Urinary bladder (tissue), 4 donors: ENCODE measurements around the gene PYGL. TPM values are rescaled to one million over a fixed set of nuclear protein-coding genes. Genes with fewer than 3 reads are reported as not detected.
"Not testable (repeated sequence)": the region's sequence is repeated elsewhere in the genome, so short reads cannot be mapped to it uniquely, and the experiment has no call there.

Experiments used
- DNase-seq: peaks from one replicate; pipeline ENCODE4 v3.0.0-alpha.2; 2015; ENCODE audit errors: extremely low spot score
- H3K27ac ChIP-seq: one replicate; pipeline ENCODE4 v1.5.1; 2013; ENCODE audit warnings: low read depth, mild to moderate bottlenecking, moderate library complexity
- H3K36me3 ChIP-seq: one replicate; pipeline ENCODE4 v1.6.1; 2013; ENCODE audit warnings: mild to moderate bottlenecking, moderate library complexity; ENCODE audit not compliant: insufficient read depth
- H3K4me1 ChIP-seq: one replicate; pipeline ENCODE4 v1.6.1; 2013; ENCODE audit warnings: mild to moderate bottlenecking, moderate library complexity; ENCODE audit not compliant: insufficient read depth
- H3K4me3 ChIP-seq: one replicate; pipeline ENCODE4 v1.5.1; 2013; ENCODE audit warnings: low read depth, low read length
- WGBS: extraction: QIAGEN DNeasy Blood & Tissue Kit; methylation state at CpG from one replicate; pipeline ENCODE4 v1.1.7; 2013; 5-methylcytosine and 5-hydroxymethylcytosine counted together
- polyA plus RNA-seq: library from polyadenylated mRNA; stranded (reverse); fragments of 200-250 nt; gene quantifications from one replicate; pipeline ENCODE4 v1.2.3, GENCODE V29; 2013
- total RNA-seq: library from RNA; depleted of rRNA; stranded (reverse); fragments of >200 nt; gene quantifications from one replicate; pipeline ENCODE4 v1.2.3, GENCODE V29; 2014
- donor health status: healthy with polysubstance abuse.
- donor health status: healthy.

Gene PYGL
- total and polyA plus RNA-seq, 2 donors, result 28.6 to 30.5 TPM

GRCh38 chr14:50928002-50928635 lies 16.2 kb downstream of the PYGL start:
- 94% methylated on average over 6 of the region's 6 CpGs for WGBS

GRCh38 chr14:50926851-50927386 lies 17.4 kb downstream of the PYGL start:
- no peak for DNase-seq
- Histone ChIP-seq H3K4me3 (no peak overlapping the region), H3K36me3 (peaks cover 4% of the 10 kb centered on the region), H3K27ac (no peak overlapping the region), H3K4me1 (no peaks in the 10 kb centered on the region)
- WGBS, result 81% methylated on average over 3 of the region's 3 CpGs

More at GRCh38 chr14:50928002-50928635, 16.2 kb downstream of the PYGL start:
- Histone ChIP-seq H3K4me1 (no peaks in the 10 kb centered on the region), H3K27ac (no peak overlapping the region), H3K36me3 (peaks cover 4% of the 10 kb centered on the region), H3K4me3 (no peak overlapping the region)
- DNase-seq, result no peak

GRCh38 chr14:50924843-50925242 lies 19.4 kb downstream of the PYGL start:
- no peak for DNase-seq
- Histone ChIP-seq H3K4me3 (no peak overlapping the region), H3K4me1 (no peaks in the 10 kb centered on the region), H3K36me3 (peaks cover 4% of the 10 kb centered on the region), H3K27ac (no peak overlapping the region)
- 87% methylated on average over 4 of the region's 4 CpGs for WGBS

- no peak overlapping the region for H3K27ac ChIP-seq
- H3K4me3 ChIP-seq, result no peak overlapping the region
- 41% methylated on average over 6 of the region's 6 CpGs for WGBS
- no peak for DNase-seq
- peaks cover 4% of the 10 kb centered on the region for H3K36me3 ChIP-seq
- no peaks in the 10 kb centered on the region for H3K4me1 ChIP-seq
Observed at GRCh38 chr14:50924236-50924635, 20.0 kb downstream of the PYGL start.

- Histone ChIP-seq H3K36me3 (peaks cover 2% of the 10 kb centered on the region), H3K4me3 (no peak overlapping the region), H3K4me1 (no peaks in the 10 kb centered on the region), H3K27ac (no peak overlapping the region)
- no peak for DNase-seq
- WGBS, result 91% methylated on average over 2 of the region's 2 CpGs
Observed at GRCh38 chr14:50922803-50923202, 21.5 kb downstream of the PYGL start.

GRCh38 chr14:50920482-50921230 lies 23.6 kb downstream of the PYGL start:
- no peak for DNase-seq
- 72% methylated on average over 9 of the region's 9 CpGs for WGBS
- H3K36me3 ChIP-seq, result peaks cover 4% of the 10 kb centered on the region
- H3K4me3 ChIP-seq, result no peak overlapping the region
- no peak overlapping the region for H3K27ac ChIP-seq
- no peaks in the 10 kb centered on the region for H3K4me1 ChIP-seq

- WGBS, result 84% methylated on average over 5 of the region's 5 CpGs
- DNase-seq, H3K36me3 ChIP-seq, H3K4me3 ChIP-seq, H3K27ac ChIP-seq, H3K4me1 ChIP-seq: not testable (repeated sequence)
Observed at GRCh38 chr14:50919524-50919923, 24.8 kb downstream of the PYGL start.

- H3K4me3 ChIP-seq, result no peak overlapping the region
- H3K4me1 ChIP-seq, result no peaks in the 10 kb centered on the region
- no peak for DNase-seq
- WGBS, result 91% methylated on average over 6 of the region's 6 CpGs
- H3K36me3 ChIP-seq, result peaks cover 3% of the 10 kb centered on the region
- H3K27ac ChIP-seq, result no peak overlapping the region
Observed at GRCh38 chr14:50917449-50917848, 26.8 kb downstream of the PYGL start.

- 73% methylated on average over 5 of the region's 5 CpGs for whole genome bisulfite sequencing
- H3K36me3 ChIP-seq, result no peaks in the 10 kb centered on the region
- no peak for DNase-seq
- H3K4me3 ChIP-seq, result no peak overlapping the region
- no peak overlapping the region for H3K27ac ChIP-seq
- no peaks in the 10 kb centered on the region for H3K4me1 ChIP-seq
Observed at GRCh38 chr14:50910495-50911420, 33.5 kb downstream of the PYGL start.

GRCh38 chr14:50906326-50907065 lies 37.8 kb downstream of the PYGL start:
- H3K27ac ChIP-seq, result no peak overlapping the region
- WGBS, result 66% methylated on average over 5 of the region's 5 CpGs
- no peaks in the 10 kb centered on the region for H3K4me1 ChIP-seq
- H3K36me3 ChIP-seq, result peaks cover 2% of the 10 kb centered on the region
- DNase-seq, result no peak
- H3K4me3 ChIP-seq, result no peak overlapping the region

- Histone ChIP-seq H3K36me3 (peaks cover 2% of the 10 kb centered on the region), H3K4me3 (no peak overlapping the region), H3K4me1 (no peaks in the 10 kb centered on the region), H3K27ac (no peak overlapping the region)
- no peak for DNase-seq
Observed at GRCh38 chr14:50904719-50905118, 39.6 kb downstream of the PYGL start.

GRCh38 chr14:50901361-50901760 lies 42.9 kb downstream of the PYGL start:
- WGBS, result 81% methylated on average over 3 of the region's 3 CpGs
- H3K27ac ChIP-seq, result no peak overlapping the region
- DNase-seq, result no peak
- no peaks in the 10 kb centered on the region for H3K4me1 ChIP-seq
- no peak overlapping the region for H3K4me3 ChIP-seq
- peaks cover 2% of the 10 kb centered on the region for H3K36me3 ChIP-seq

- DNase-seq, result no peak
- Histone ChIP-seq H3K4me3 (no peak overlapping the region), H3K27ac (no peak overlapping the region), H3K36me3 (no peaks in the 10 kb centered on the region), H3K4me1 (no peaks in the 10 kb centered on the region)
- WGBS, result 90% methylated on average over 6 of the region's 6 CpGs
Observed at GRCh38 chr14:50897658-50898175, 46.6 kb downstream of the PYGL start.
